SW 1271 (cell line): ENCODE measurements around the gene PSME3IP1.
A peak's percentile ranks its signal among the peaks of the same experiment; 100 is the strongest.

Source experiments
- DNase-seq, 2 experiments: peaks; one replicate each; lab custom pipeline; 2025; lab: John Stamatoyannopoulos, UW

PSME3IP1 gene

DNA sequence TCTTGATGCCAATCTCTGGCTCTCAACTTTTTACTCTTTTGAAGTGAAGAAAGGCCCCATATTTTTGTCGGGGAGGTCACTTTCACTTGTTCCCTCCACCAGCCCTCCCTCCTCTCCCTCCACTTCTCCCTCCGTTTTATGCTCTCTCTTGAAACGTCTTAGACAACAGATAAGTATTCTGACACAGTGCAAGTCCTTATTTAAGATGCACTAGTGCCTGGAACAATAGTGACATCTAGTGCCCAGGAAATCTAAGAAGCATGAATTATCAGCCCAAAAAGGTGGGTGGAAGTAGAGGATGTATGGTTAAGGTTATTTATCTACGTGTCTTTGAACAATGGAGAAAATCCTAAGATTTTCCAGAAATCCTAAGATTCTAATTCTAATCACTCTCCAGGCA is 17.9 kb downstream of the PSME3IP1 start:
- DNase-seq, result peak in 1 of 2 experiments; percentile 11

DNA sequence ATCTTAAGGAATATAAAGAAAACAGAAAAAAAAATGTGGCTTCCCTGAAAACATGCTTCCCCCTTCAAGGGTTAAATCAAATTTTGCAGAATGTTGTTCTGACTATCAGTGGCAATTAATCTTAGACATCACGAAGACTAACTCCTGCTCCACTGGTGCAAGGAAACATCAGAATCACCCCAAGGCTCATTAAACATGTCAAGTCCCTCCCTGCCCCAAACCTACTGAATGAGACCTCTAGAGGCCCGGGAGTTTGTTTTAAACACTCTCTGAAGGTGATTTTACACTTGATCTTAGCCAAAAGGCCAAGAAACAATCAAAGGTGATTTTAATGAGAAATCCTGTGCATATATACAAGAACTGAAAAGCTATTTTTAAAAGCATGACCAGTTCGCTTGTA is 18.3 kb downstream of the PSME3IP1 start:
- no peak for DNase-seq

DNA sequence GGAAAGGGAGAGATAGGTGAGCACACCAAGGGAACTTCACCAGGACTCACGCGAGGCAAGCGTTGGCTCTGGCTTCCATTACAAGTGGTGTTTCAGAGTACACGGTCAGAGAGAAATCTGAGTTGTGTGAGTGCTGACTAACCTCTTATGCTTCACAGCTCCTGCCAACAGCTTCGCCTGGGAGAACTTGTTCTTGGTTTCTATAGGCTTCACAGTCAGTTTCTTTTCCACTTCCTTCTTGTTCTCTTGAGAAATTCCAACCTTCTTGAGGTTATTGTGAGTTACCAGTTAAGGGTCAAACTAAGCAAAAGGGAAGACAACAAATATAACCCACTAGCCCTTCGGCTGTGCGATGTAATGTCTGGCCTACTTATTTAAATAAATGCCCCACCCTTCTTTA is 18.9 kb downstream of the PSME3IP1 start:
- no peak for DNase-seq

DNA sequence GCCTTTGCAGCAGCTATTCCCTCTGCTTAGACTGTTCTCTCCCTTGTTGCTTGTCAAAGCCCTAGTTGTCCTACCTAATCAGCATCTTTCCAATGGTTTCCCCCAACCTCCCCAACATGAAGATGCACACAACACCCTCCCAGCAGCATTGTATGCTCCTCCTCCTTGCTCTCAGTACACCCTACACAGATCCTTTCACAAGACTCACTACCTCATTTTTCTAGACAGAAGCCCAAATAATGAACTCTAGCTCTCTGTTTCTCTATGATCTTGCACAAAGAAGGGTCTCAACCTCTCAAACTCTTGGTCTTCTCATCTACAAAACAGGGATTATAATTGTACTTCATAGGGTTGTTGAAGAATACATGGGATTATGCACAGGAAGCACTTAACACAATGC is 19.4 kb downstream of the PSME3IP1 start:
- DNase-seq, result no peak

DNA sequence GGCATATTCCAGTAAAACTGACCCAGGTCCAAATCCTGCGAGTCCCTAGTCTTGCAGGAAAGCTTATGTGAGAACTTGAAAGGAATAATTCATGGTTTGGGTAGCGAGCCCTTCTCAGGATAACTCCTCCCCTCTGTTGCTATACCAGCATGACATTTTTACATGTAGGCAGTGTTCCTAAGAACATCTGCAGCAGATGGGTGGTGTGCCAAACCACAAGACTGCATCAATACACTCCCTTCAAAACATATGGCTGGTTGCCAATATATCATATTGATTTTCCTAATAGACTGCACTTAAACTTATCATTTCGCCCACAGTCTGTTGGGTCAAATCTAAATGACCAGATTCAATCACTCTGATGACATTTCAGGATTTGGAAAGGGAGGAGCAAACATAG is 19.9 kb downstream of the PSME3IP1 start:
- no peak for DNase-seq

DNA sequence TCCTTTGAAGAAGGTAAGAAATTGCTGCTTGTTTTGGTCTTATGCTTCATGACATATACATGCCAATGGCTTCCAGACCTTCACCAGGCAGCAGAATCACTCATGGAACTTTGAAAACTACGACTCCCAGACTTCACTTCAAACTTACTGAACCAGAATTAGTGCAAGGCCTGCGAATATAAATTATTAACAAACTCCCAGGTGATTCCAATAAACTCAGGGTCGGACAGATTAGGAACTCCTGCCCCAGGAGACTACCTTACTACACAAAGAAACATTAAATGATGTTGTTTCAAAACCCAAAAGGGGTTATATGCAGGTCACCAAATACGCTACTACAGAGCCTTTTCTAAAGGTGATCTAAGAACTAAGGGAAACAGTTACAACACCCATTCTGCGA is 20.4 kb downstream of the PSME3IP1 start:
- no peak for DNase-seq

DNA sequence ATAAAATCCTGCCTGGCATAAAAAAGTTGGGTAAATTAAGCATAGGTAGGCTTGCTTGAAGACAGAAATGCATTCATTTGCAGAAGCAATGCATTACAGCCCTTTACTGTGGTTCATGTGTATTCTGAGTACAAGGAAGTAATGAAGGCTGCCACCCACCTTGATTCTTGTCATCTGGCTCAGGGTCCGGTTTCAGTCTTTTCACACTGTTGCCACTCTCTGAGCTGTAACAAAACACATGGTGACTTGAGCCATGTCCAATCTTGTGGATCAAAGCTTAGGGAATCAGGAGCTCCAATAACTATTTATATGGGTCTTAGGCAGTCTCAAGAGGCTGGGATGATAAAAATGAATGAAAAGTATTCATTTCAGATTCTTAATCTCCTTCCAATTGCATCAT is 22.0 kb downstream of the PSME3IP1 start:
- no peak for DNase-seq

DNA sequence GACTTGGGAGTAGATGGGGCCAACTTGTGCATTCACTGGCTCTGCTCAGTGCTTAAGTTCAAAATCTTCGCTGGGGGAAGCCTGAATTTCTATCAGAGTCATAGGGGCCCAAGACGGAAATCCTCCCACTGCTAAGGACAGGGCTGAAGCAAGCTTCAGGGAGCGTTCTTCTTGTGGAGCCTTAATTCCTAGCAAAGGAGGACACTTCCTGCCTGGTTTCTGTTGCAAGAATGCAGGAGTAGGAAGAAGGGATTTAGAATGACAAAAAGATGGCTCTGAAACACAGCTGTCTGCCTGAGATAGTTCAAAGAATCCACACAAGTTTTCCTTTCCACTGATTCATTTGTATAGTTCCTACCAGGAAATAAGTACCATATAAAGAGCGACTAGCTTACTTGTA is 26.4 kb downstream of the PSME3IP1 start:
- DNase-seq, result no peak

DNA sequence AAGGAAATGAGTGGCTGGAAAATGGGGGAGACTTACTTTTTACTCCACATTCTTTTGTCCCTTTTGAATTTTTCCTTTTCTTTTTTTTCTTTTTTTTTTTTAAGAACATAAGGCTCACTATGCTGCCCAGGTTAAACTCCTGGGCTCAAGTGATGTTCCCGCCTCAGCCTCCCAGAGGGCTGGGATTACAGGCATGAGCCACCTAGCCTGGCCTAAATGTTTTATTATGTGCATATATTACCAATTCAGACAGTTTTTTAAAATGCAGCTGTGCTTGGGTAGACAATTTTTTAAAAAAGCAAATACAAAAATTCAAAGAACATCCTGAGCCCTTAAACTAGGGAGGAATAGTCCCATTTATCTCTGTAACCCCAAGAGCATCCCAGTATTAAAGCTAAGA is 28.3 kb downstream of the PSME3IP1 start:
- no peak for DNase-seq

DNA sequence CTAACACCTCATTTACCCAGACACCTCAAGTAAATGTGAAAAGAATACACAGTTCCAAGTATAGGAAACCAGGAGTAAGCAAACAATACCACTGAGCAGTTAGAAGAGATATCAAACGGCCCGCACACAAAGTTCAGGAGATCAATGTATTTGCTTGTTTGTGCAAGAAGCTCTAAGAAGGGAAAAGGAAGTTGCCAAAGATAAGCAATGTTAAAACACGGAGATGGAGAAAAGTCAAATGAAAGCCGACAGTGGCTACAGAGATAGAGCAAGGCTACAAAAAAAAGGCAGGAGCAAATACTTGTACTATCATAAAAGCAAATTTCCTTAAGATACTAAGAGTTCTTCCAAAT is 29.5 kb downstream of the PSME3IP1 start:
- no peak for DNase-seq

DNA sequence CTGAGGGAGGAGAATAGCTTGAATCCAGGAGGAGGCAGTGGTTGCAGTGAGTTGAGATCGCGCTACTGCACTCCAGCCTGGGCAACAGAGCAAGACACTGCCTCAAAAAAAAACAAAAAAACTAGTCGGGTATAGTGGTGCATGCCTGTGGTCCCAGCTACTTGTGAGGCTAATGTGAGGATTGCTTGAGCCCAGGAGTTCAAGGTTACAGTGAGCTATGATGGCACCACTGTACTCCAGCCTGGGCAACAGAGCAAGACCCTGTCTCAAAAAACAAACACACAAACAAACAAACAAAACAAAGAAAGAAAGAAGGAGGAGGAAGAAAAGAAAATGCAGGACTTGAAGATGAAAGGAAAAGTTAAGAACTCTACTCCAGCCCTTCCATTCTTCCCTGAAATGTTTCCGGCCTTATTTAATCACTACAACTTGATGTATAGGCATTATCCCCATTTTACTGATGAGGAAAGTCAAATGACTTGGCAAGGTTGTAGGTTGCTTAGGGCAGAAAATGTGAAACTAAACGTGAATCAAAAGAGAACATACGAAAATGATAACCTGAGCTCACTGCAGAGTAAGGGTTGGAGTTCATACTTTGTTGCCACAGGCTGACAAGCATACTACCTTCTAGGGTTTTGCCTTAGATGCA is 30.0 kb downstream of the PSME3IP1 start:
- no peak for DNase-seq

DNA sequence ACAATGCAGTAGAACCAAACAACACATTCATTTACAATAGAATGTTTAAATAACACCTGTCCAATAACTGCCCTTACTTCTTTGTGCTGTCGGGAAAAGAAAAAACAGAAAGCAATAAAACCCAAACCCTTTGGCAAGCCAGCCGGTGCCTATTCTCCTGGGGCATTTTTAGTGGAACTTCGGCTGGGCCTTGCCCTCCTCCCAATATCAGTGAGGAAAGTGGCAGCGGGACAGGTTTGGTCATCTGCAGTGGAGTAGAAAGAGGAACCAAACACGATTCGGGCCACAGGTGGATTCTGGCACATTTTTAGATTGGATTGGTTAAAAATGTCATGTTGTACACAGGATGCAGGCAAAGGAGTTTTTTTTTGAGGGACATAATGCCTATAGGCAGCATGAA is 32.0 kb downstream of the PSME3IP1 start:
- no peak for DNase-seq

DNA sequence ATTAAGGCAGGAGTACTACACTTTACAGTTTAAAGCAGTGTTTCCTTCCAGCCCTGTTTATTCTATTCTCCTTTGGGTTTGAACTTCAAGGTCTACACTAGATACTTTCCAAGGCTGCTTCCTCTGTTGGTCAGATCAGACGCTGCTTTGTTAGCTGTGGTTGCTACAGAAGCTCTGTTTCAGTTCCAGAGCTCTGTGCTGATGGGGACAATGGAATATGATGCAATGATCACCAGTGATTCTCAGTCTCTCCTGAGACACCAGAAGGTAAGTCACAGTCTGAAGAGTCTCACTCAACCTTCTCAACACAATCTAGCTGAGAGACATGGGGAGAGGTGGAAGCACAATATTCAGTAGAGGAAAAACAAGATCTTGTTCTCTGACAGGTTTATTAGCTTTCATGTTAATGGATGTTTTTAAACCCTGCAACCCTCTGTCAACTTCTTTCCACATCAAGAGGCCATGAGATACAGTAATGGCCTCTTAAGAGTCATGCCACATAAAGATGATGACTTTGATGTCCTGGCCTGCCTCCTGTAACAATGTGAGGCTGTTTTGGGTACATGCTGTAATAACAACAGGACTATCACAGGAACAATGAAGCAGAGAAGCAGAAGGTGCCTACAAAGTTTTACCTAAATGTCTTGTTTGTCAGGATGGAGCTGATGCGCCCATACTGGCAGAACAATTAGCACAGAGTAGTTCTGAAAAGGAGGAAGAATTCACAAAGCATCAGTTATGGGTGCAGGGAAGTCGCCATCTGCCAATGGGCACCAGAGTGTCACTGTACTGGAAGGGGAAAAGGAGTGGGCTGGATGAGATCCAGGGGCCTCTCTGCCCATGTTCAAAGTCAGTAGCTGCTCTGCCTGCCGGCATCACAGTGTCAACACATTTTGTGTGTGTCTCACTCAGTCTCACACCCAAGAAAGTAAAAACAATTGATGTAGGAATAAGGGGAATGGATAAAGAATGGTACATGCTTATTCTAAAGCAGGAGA is 33.4 kb downstream of the PSME3IP1 start:
- no peak for DNase-seq

DNA sequence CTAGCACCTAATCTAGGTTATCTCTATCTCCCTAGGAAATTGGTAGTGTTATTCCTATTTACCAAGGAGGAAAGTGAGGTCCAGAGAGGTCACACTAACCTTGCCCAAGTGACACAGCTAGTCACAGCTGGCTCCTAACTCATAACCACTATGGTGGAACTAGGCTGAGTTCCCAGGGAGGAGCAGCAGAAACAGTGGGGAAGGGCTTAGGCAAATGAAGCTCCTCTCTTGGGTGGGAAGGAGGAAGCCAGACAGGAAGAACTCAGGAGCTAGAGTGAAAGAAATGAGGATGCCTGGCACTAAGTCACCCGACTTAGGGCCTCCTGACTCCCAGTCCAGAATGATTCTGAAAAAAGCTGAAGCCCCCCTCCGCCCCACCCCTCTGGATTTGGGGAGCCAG is 34.5 kb downstream of the PSME3IP1 start:
- DNase-seq, result no peak

DNA sequence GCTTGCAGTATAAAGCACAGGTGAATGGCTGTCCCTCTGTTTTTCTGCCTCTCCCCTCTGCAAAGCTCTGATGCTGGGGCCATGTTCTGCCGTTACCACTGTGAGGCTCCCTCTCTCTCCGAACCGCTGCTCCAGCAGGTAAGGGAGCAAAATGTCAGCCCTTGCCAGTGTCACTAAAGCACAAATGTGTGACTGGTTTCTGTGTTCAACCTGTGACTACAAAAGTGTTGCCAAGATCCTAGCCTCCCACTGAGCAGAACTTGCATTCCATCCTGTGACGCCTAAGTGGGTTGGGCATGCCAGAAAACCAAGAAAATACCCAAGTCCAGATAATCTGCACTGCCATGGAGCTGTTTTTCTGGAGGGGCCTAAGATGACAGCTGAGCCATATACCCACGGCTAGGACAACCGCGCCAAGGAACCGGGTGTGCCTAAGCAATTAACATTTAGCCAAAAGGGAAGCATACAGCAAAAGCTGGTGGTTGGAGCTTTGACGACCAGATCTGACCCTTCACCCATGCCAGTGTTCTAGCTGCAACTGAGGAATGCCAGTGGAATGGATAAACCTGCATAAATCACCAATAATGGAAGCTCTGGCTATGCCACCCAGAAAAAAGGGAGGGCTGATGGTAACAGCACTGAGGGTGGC is 35.0 kb downstream of the PSME3IP1 start:
- no peak for DNase-seq

DNA sequence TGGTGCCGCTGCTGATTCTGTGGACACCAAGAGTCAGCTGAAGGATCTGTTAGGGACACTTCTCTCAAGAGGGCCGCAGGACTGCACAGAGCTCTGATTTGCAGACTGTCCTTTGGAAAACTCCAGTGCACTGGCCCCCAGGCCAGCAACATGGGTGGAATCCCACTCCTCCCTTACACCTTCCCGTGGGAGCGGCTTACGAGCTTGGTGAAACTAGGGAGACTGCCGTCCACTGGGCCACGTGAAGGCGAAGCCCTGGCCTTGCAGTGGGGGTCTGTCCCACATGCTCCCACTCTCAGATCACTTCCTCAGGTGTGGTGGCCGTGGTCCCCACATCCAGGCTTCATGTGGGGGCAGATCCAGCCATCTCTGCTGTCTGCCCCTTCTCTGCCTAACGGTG is 36.4 kb downstream of the PSME3IP1 start:
- DNase-seq, result no peak

DNA sequence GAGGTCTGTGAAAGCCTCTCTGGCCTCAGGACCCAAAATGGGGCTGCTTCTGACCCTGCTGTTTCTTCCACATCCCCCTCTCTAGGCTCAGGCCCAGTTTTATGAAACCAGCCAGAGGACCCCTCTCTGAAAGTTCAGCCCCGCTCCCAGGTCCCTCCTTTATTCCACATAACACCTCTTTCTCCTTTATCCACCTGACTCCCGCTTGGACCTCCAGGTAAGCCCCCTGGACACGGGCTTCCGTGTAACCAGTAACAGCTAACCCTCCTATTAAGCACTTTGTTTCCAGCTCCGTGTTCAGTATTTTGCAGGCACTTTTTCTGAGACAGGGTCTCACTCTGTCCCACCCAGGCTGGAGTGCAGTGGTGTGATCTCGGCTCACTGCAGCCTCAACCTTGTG is 37.4 kb downstream of the PSME3IP1 start:
- DNase-seq, result no peak

DNA sequence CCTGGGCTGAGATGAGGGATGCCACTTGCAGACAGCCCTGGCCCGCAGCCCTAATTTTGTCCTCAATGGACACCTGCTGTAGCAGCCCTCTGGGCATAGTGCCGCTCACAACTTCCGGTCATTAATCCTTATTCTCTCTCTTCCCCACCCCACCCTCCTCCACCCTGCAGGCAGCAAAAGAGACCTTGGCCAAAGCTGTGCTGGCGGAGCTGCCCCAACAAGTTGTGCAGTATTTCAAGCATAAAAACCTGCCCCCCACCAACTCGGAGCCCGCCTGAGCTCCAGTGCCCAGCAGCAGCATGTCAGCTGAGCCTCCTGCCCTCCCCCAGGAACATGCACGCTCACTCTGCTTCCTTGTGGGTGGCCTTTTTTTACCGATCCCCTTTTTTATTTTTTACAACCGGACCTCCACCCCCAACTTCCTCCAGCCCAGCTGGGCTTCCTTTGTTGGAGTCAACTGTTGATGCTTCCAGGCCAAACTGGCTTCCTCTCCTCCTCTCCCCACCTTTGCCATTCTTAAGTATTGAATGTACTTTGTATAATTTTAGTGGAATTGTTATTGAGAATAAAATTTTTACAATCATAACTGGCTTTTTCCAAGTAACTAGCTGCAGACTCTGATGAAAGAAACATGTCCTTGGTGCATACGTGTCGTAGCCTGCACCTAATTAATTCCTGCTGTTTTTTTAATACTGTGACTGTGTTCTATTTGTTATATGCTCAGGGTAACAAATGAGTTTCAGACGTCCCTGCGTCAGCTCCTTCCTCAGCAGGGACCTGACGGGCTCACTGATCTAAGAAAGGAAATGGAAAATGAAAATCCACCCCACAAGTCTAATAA is 38.2 kb downstream of the PSME3IP1 start:
- no peak for DNase-seq

DNA sequence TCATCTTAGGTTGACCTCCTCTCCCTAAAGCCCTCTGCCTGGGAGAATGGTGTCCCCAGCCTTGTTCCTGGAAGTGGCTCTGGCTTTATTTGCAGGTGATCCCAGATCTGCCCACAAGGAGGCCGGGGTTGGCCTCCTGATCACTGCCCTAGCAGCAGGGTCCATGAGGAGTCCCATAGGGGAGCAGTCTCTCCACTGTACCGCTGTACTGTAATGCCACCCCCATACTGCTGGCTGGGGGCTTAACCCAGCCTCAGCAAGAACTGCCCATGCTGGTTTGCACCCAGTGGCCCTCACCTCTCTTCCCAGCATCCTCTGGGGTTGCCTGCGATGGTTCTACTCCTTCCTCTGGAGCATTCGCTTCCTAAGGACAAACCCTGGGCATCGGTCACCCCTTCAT is 39.1 kb downstream of the PSME3IP1 start:
- peak in 1 of 2 experiments; percentile 13 for DNase-seq

DNA sequence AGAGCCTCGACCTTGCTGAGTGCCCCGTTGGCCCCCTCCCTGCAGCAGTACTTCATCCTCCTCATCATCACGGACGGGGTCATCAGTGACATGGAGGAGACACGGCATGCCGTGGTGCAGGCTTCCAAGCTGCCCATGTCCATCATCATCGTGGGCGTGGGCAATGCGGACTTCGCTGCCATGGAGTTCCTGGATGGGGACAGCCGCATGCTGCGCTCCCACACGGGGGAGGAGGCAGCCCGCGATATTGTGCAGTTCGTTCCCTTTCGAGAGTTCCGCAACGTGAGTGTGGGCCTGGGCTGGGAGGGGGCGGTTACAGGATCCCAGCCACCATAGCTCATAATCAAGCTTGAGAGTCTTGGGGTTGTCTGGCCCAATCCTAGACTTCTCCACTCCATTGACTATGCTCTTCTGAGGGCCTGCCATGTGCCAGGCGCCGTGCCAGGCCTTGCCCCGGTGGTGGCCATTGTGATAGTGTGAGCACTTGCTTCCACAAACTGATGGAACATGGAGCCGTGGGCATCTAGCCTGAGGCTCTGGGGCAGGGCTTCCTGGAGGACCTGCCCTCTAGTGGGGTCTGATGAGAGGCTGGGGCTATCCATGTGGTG is 39.7 kb downstream of the PSME3IP1 start:
- DNase-seq, result no peak
